Measurements from ENCODE around the gene NRL.
A peak's percentile ranks its signal among the peaks of the same experiment; 100 is the strongest.

The NRL gene

DNA sequence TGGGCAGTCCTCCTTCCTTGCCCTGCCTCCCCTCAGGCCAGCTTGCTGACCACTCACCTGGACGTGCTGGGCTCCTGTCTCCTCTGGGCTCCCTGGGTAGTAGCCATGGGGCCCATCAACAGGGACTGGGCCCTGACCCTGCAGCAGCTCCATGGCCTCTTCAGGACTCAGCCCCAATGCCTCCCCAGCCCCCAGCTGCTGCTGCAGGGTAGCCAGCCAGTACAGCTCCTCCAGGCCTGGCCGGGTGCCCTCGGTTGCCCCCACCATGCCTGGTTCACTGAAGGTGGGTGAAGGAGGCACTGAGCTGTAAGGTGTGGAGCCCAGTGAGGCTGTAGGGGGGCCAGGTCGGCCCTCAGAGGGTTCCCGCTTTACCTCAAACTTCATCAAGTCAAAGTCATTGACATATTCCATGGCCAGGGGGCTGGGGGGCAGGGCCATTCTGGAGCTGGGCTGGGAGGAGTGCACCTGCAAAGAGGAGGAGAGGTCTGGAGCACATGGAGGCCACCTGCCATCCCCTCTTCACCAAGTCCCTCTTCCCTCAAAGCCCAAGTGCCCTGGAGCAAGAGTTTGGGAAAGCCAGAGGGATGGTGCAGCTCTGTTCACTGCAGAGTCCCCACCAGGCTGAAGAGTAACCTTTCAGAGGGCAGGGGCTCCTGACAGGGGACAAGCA, 32.2 kb downstream of the NRL start:
- TF ChIP-seq CTCF (IDR thresholded peaks at IDR 0.05; ENCODE audit: low read depth, low read length, missing control alignments): no peak
- DNase-seq (ENCODE audit: extremely low read depth, low read depth): no peak
- no peak overlapping the region for H3K4me3 ChIP-seq (replicated peaks; ENCODE audit: low read depth, low read length)

- no peak for DNase-seq (ENCODE audit: extremely low read depth, low read depth)
- TF ChIP-seq CTCF (IDR thresholded peaks at IDR 0.05; ENCODE audit: low read depth, low read length, missing control alignments): no peak
- peak overlapping the region; percentile 41 for H3K4me3 ChIP-seq (replicated peaks; ENCODE audit: low read depth, low read length)
Observed at GRCh38 chr14:24081739-24082211, 33.0 kb downstream of the NRL start.

DNA sequence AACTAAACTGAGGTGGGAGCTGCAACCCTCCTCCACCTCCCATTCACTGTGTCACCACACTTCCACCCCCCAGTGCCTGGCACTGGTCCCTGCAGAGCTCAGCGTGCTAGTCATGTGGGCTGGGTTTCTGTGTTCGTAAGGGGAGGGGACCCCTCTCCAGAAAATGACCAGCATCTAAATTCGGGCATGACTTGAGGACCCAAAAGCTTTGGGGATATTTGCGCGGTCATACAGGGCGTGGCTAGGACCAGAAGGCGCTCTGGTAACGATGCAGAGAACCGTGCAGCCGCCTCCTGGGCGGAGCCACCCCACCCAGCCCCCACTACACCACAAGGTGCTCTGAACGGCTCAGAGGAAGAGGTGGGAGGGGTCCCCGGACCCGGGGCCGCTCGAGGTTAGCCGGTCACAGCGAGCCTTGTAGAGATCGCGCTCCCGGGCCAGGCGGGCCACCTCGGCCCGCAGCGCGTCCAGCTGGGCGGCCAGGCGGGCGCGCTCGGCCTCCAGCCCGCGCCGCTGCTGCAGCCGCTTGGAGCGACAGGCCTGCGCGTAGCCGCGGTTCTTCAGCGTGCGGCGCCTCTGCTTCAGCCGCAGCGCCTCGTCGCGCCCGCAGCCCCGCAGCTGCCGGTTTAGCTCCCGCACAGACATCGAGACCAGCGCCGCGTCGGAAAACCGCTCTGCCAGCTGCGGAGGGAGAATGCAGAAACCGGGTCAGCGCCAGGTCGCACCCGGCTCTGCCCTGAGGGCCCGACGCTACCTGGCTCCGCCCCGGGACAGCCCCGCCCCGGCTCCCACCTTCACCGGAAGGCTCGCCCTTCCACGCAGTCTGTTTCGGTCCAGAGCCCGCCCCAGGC, 33.6 kb downstream of the NRL start:
- no peak for TF ChIP-seq CTCF (IDR thresholded peaks at IDR 0.05; ENCODE audit: low read depth, low read length, missing control alignments)
- DNase-seq (ENCODE audit: extremely low read depth, low read depth): no peak
- peak overlapping the region; percentile 41 for H3K4me3 ChIP-seq (replicated peaks; ENCODE audit: low read depth, low read length)

GRCh38 chr14:24080142-24080530, 34.6 kb downstream of the NRL start:
- H3K4me3 ChIP-seq (replicated peaks; ENCODE audit: low read depth, low read length): no peak overlapping the region
- no peak for TF ChIP-seq CTCF (IDR thresholded peaks at IDR 0.05; ENCODE audit: low read depth, low read length, missing control alignments)
- no peak for DNase-seq (ENCODE audit: extremely low read depth, low read depth)

DNA sequence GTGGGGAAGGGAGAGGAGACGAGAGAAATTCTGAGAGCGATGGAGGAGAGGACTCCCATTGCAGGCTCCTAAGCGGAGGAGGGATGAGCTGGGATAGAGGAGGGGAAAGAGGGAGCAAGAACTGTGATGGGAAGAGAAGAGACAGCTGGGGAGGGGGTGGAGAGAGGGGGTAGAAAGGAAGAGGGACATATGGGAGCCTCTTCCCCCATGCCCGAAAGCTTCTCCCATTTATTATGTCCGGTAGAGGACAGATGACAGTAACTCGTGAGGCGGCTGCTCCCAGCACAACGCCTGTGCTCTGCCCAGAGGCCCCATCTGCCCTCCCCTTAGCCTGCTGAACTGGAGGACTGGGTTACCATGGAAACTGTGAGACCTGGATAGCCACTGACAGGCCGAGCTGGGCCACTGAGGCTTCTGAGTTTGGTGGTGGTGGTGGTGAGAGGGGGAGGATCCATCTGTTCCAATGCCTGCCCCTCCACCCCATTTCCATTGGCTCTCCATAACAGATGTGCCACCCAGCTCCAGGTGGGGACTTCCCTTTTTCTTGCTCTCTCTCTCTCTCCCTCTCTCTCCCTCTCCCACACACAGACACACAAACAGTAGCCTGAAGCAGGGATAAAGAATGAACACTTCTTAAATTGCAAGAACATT, 35.1 kb downstream of the NRL start:
- DNase-seq (ENCODE audit: extremely low read depth, low read depth): no peak
- no peak overlapping the region for H3K4me3 ChIP-seq (replicated peaks; ENCODE audit: low read depth, low read length)
- TF ChIP-seq CTCF (IDR thresholded peaks at IDR 0.05; ENCODE audit: low read depth, low read length, missing control alignments): no peak

- DNase-seq (ENCODE audit: extremely low read depth, low read depth): no peak
- TF ChIP-seq CTCF (IDR thresholded peaks at IDR 0.05; ENCODE audit: low read depth, low read length, missing control alignments): no peak
- no peak overlapping the region for H3K4me3 ChIP-seq (replicated peaks; ENCODE audit: low read depth, low read length)
Observed at GRCh38 chr14:24078146-24078545, 36.6 kb downstream of the NRL start.

Data from HFF-Myc (cell line).